Suprapubic skin (tissue), 4 donors: ENCODE results near the gene INSC. TPM values are rescaled to one million over a fixed set of nuclear protein-coding genes. Genes with fewer than 3 reads are reported as not detected.

Experiments
- DNase-seq, 2 donors: peaks; one replicate each; pipeline ENCODE4 v3.0.0-alpha.2; 2019; ENCODE audit warnings: low spot score in 2 of 2
- H3K27ac ChIP-seq: fragments of 200-600 bp; sonication (generic); one replicate; pipeline ENCODE4 v1.5.1; 2019
- H3K27me3 ChIP-seq: fragments of 200-600 bp; sonication (generic); one replicate; pipeline ENCODE4 v1.5.1; 2019
- H3K36me3 ChIP-seq: fragments of 200-600 bp; sonication (generic); one replicate; pipeline ENCODE4 v1.5.1; 2019
- H3K4me1 ChIP-seq: fragments of 200-600 bp; sonication (generic); one replicate; pipeline ENCODE4 v1.5.1; 2019
- H3K4me3 ChIP-seq: fragments of 200-600 bp; sonication (generic); one replicate; pipeline ENCODE4 v1.5.1; 2019; ENCODE audit warnings: mild to moderate bottlenecking
- H3K9me3 ChIP-seq: fragments of 200-600 bp; sonication (generic); one replicate; pipeline ENCODE4 v1.5.1; 2019
- CTCF ChIP-seq, 2 donors: fragments of 200-600 bp in 1 of 2; fragments of 450-650 bp in 1 of 2; sonication (generic) in 1 of 2; IDR thresholded peaks; one replicate each; pipeline ENCODE4 v1.5.1; 2016 to 2019; ENCODE audit warnings: antibody characterized with exemption in 2 of 2, mild to moderate bottlenecking in 1 of 2, moderate library complexity in 1 of 2
- EP300 ChIP-seq: sonication (generic); formaldehyde crosslinking; IDR thresholded peaks from one replicate; pipeline ENCODE4 v1.6.1; 2017; ENCODE audit warnings: antibody characterized with exemption
- POLR2A ChIP-seq, 2 donors: fragments of 450-650 bp; IDR thresholded peaks; one replicate each; pipeline ENCODE4 v1.6.1; 2017; ENCODE audit warnings: antibody characterized with exemption in 2 of 2, mild to moderate bottlenecking in 2 of 2, moderate library complexity in 2 of 2
- POLR2AphosphoS5 ChIP-seq, 3 donors: sonication (generic); formaldehyde crosslinking; IDR thresholded peaks; one replicate each; pipeline ENCODE4 v1.6.1; 2017; ENCODE audit warnings: antibody characterized with exemption in 3 of 3
- whole genome bisulfite sequencing: methylation state at CpG from one replicate; pipeline ENCODE4 v1.1.5; 2018; 5-methylcytosine and 5-hydroxymethylcytosine counted together
- total RNA-seq, 4 donors: library from RNA; depleted of rRNA; stranded (reverse); fragments of >200 nt; gene quantifications; one replicate each; pipeline ENCODE4 v1.1.0, GENCODE V29; 2016

INSC gene
- total RNA-seq, 4 donors from 2014 or later: 0.16 to 0.34 (median 0.32) TPM; not detected in 1

DNA sequence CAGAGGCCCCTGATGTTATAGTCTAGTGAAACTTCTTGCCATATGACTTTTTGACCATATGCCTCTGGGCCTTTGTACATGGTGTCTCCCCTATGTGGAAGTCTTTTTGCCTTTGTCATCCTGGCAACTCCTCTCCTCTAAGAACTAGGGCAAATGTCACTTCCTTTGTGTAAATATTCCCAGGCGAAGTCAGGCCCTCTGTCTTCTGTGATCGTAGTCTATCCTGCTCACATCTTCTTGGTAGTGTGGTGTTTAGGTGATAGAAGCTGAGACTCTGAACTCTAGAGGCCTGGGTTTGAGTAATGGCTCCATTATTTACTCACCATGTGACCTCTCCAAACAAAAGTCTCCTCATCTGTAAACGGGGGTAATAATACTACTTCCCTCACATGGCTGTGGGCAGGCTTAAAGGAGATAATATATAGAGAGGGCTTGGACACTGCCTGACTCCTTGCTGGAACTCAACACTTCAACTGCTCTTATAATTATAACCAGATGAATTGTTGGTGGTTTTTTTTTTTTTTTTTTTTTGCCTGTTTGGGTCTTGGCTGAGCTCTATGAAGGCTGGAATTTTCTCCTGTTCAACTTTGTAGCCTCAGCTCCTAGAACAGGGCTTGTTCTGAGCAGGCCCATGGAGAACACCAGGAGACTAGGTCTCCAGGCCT is 43.8 kb downstream of the INSC start:
- Histone ChIP-seq H3K36me3 (no peaks in the 10 kb centered on the region), H3K4me3 (no peak overlapping the region), H3K27me3 (no peaks in the 10 kb centered on the region), H3K4me1 (no peaks in the 10 kb centered on the region), H3K27ac (no peak overlapping the region), H3K9me3 (no peaks in the 10 kb centered on the region)
- DNase-seq: no peak
- no peak for TF ChIP-seq CTCF (IDR thresholded peaks at IDR 0.05)
- TF ChIP-seq EP300: no peak
- TF ChIP-seq POLR2AphosphoS5 (IDR thresholded peaks at IDR 0.05): no peak
- TF ChIP-seq POLR2A (IDR thresholded peaks at IDR 0.05): no peak
- 67% methylated on average over 3 of the region's 3 CpGs for WGBS

- Histone ChIP-seq H3K4me1 (no peaks in the 10 kb centered on the region), H3K27me3 (no peaks in the 10 kb centered on the region), H3K4me3 (no peak overlapping the region), H3K9me3 (no peaks in the 10 kb centered on the region), H3K36me3 (no peaks in the 10 kb centered on the region), H3K27ac (no peak overlapping the region)
- DNase-seq: no peak
- TF ChIP-seq CTCF (IDR thresholded peaks at IDR 0.05): peak in 1 of 2 donors; percentile 9
- no peak for TF ChIP-seq POLR2A (IDR thresholded peaks at IDR 0.05)
- WGBS: 93% methylated on average over 2 of the region's 2 CpGs
These were observed 44.4 kb downstream of the INSC start for GRCh38 chr11:15159085-15159484.

GRCh38 chr11:15161790-15162189 is 47.1 kb downstream of the INSC start:
- Histone ChIP-seq H3K36me3 (no peaks in the 10 kb centered on the region), H3K9me3 (no peaks in the 10 kb centered on the region), H3K4me1 (no peaks in the 10 kb centered on the region), H3K4me3 (no peak overlapping the region), H3K27me3 (no peaks in the 10 kb centered on the region), H3K27ac (no peak overlapping the region)
- TF ChIP-seq CTCF (IDR thresholded peaks at IDR 0.05) (no peak), POLR2A (IDR thresholded peaks at IDR 0.05) (no peak), EP300 (no peak), POLR2AphosphoS5 (IDR thresholded peaks at IDR 0.05) (no peak)
- WGBS: 76% methylated on average over 1 of the region's 1 CpG
- DNase-seq: no peak

GRCh38 chr11:15163136-15163535 is 48.4 kb downstream of the INSC start:
- no peak overlapping the region for H3K27ac ChIP-seq
- DNase-seq: no peak
- no peaks in the 10 kb centered on the region for H3K27me3 ChIP-seq
- no peaks in the 10 kb centered on the region for H3K9me3 ChIP-seq
- no peaks in the 10 kb centered on the region for H3K36me3 ChIP-seq
- TF ChIP-seq POLR2AphosphoS5 (IDR thresholded peaks at IDR 0.05) (no peak), POLR2A (IDR thresholded peaks at IDR 0.05) (no peak), CTCF (IDR thresholded peaks at IDR 0.05) (no peak), EP300 (no peak)
- no peaks in the 10 kb centered on the region for H3K4me1 ChIP-seq
- no peak overlapping the region for H3K4me3 ChIP-seq

- no peak for DNase-seq
- H3K4me1 ChIP-seq: no peaks in the 10 kb centered on the region
- no peak for TF ChIP-seq EP300
- no peak for TF ChIP-seq CTCF (IDR thresholded peaks at IDR 0.05)
- TF ChIP-seq POLR2A (IDR thresholded peaks at IDR 0.05): no peak
- TF ChIP-seq POLR2AphosphoS5 (IDR thresholded peaks at IDR 0.05): no peak
These were observed 51.5 kb downstream of the INSC start for GRCh38 chr11:15166204-15166603.

More at GRCh38 chr11:15166204-15166603, 51.5 kb downstream of the INSC start:
- Histone ChIP-seq H3K27ac (no peak overlapping the region), H3K4me3 (no peak overlapping the region), H3K27me3 (no peaks in the 10 kb centered on the region), H3K9me3 (no peaks in the 10 kb centered on the region), H3K36me3 (no peaks in the 10 kb centered on the region)
